PC-9 (cell line): ENCODE data around the gene UBE2H.

Experiments
- EZH2 ChIP-seq: fragments of 200-600 bp; sonication (generic); IDR thresholded peaks from 2 replicates; pipeline ENCODE4 v1.8.0; 2017; ENCODE audit warnings: antibody characterized with exemption, low read depth
- TF ChIP-seq, protein P1 (sequence below): fragments of 200-600 bp; sonication (generic); conservative IDR thresholded peaks from 2 replicates; pipeline ENCODE4 v1.6.1; 2017; ENCODE audit warnings: mixed run types, antibody characterized with exemption, mild to moderate bottlenecking, moderate library complexity

- TF ChIP-seq, protein P1, sequence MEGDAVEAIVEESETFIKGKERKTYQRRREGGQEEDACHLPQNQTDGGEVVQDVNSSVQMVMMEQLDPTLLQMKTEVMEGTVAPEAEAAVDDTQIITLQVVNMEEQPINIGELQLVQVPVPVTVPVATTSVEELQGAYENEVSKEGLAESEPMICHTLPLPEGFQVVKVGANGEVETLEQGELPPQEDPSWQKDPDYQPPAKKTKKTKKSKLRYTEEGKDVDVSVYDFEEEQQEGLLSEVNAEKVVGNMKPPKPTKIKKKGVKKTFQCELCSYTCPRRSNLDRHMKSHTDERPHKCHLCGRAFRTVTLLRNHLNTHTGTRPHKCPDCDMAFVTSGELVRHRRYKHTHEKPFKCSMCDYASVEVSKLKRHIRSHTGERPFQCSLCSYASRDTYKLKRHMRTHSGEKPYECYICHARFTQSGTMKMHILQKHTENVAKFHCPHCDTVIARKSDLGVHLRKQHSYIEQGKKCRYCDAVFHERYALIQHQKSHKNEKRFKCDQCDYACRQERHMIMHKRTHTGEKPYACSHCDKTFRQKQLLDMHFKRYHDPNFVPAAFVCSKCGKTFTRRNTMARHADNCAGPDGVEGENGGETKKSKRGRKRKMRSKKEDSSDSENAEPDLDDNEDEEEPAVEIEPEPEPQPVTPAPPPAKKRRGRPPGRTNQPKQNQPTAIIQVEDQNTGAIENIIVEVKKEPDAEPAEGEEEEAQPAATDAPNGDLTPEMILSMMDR = no peak
- TF ChIP-seq EZH2 = no peak
Measured at GRCh38 chr7:129943352-129943751, 9.4 kb downstream of the UBE2H start.
